SK-N-MC (cell line): Measurements from ENCODE around the gene SYCE3.
"Not testable (repeated sequence)": the region's sequence is repeated elsewhere in the genome, so short reads cannot be mapped to it uniquely, and the experiment has no call there.

Experiments used
- DNase-seq: peaks from one replicate; pipeline ENCODE4 v3.0.0-alpha.2; 2011; ENCODE audit warnings: low read depth, low spot score
- H3K27ac ChIP-seq: fragments of 200-600 bp; sonication (generic); 2 replicates; pipeline ENCODE4 v1.5.1; 2016; ENCODE audit warnings: mixed run types
- H3K36me3 ChIP-seq: fragments of 200-600 bp; sonication (generic); 2 replicates; pipeline ENCODE4 v1.6.1; 2017; ENCODE audit warnings: antibody characterized with exemption, low read length, mixed read lengths; ENCODE audit not compliant: insufficient read depth
- H3K4me3 ChIP-seq: fragments of 200-600 bp; sonication (generic); 2 replicates; pipeline ENCODE4 v1.5.1; 2016
- H3K9ac ChIP-seq: fragments of 200-600 bp; sonication (generic); 2 replicates; pipeline ENCODE4 v1.8.0; 2017; ENCODE audit warnings: mixed run types, mixed read lengths; ENCODE audit not compliant: insufficient read length
- H3K9me3 ChIP-seq: fragments of 200-600 bp; sonication (generic); 2 replicates; pipeline ENCODE4 v1.6.1; 2017; ENCODE audit warnings: low read depth, mild to moderate bottlenecking, antibody characterized with exemption, low read length, moderate library complexity, mixed read lengths
- EZH2 ChIP-seq: fragments of 200-600 bp; sonication (generic); IDR thresholded peaks from one replicate; pipeline ENCODE4 v1.6.1; 2017; ENCODE audit warnings: antibody characterized with exemption
- FOXP2 ChIP-seq: optimal IDR thresholded peaks from 2 replicates; pipeline ENCODE3; 2011; ENCODE audit warnings: mild to moderate bottlenecking, moderate library complexity; ENCODE audit not compliant: insufficient read depth; ENCODE audit errors: extremely low read length, control extremely low read depth
- POLR2AphosphoS5 ChIP-seq: IDR thresholded peaks from 2 replicates; pipeline ENCODE4 v1.6.1; 2012; ENCODE audit warnings: mild to moderate bottlenecking, low read depth, low read length, borderline replicate concordance

SYCE3 gene, protein sequence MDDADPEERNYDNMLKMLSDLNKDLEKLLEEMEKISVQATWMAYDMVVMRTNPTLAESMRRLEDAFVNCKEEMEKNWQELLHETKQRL

DNA sequence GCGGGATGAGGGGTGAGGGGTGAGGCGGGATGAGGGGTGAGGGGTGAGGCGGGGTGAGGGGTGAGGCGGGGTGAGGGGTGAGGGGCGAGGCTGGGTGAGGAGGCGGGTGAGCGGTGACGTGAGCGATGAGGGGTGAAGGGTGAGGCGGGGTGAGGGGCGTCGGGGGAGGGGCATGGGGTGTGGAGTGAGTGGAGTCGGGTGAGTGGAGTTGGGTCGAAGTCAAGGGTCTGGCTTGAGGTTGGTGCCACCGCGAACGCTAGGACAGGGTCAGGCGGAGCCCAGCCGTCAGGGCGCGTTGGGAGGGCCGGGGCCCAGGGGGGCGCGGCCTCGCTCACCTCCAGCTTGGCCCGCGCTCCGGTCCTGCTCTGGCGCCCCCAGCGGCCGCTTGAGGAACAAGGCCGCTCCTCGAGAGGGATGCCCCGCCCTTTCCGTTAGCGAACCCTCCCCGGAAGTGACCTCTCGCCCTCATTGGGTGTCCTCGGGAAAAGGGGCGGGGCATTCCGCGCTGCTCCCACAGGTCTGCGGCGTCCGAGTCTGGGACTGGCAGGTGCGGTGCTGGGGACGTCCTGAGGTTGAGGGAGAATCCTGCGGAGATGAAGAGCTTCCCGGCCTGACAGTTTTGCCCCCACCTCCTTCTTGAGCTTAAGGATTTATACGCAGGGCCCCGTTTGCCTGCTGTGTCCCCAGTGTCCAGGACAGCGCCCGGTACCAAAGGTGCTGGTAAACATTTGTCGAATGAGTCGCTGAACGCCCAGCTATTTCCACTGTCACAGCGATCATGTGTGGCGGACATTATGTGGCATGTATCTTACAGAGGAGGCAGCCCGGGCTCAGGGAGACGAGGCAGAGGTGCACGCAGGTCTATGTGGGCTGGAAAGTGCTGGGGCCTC is at the start of gene SYCE3:
Gene SYCE3 (minus strand): TSS at position 397 of the 890 bp plus-strand sequence. CDS start 6,514 bp downstream, outside the sequence.
- DNase-seq = peak; percentile 50
- TF ChIP-seq EZH2 = no peak
- TF ChIP-seq POLR2AphosphoS5 = peak; percentile 73
- no peak within 1 kb of the TSS for H3K27ac ChIP-seq
- H3K9me3 ChIP-seq = no peaks in the 10 kb centered on the region
- no peaks in the 10 kb centered on the region for H3K36me3 ChIP-seq
- peak within 1 kb of the TSS; percentile 89 for H3K4me3 ChIP-seq
- peak within 1 kb of the TSS; percentile 72 for H3K9ac ChIP-seq

- Histone ChIP-seq H3K9me3 (no peaks in the 10 kb centered on the region), H3K4me3 (no peak overlapping the region), H3K27ac (no peak overlapping the region), H3K9ac (no peak overlapping the region), H3K36me3 (no peaks in the 10 kb centered on the region)
- TF ChIP-seq EZH2 (no peak), FOXP2 (no peak), POLR2AphosphoS5 (no peak)
- no peak for DNase-seq
These were observed 49.4 kb upstream of the SYCE3 start for GRCh38 chr22:50612168-50612527.

GRCh38 chr22:50611341-50612060 is 48.8 kb upstream of the SYCE3 start:
- Histone ChIP-seq H3K9me3 (no peaks in the 10 kb centered on the region), H3K27ac (no peak overlapping the region), H3K4me3 (no peak overlapping the region), H3K9ac (no peak overlapping the region), H3K36me3 (no peaks in the 10 kb centered on the region)
- DNase-seq = no peak
- TF ChIP-seq POLR2AphosphoS5 = no peak
- TF ChIP-seq FOXP2 = no peak
- no peak for TF ChIP-seq EZH2

GRCh38 chr22:50610581-50610980 is 47.9 kb upstream of the SYCE3 start:
- H3K27ac ChIP-seq = no peak overlapping the region
- H3K36me3 ChIP-seq = no peaks in the 10 kb centered on the region
- H3K4me3 ChIP-seq = no peak overlapping the region
- TF ChIP-seq POLR2AphosphoS5 (no peak), FOXP2 (no peak)
- DNase-seq = no peak
- H3K9ac ChIP-seq = no peak overlapping the region
- H3K9me3 ChIP-seq = no peaks in the 10 kb centered on the region

GRCh38 chr22:50610041-50610451 is 47.3 kb upstream of the SYCE3 start:
- Histone ChIP-seq H3K36me3 (no peaks in the 10 kb centered on the region), H3K4me3 (no peak overlapping the region), H3K9ac (no peak overlapping the region), H3K27ac (no peak overlapping the region), H3K9me3 (no peaks in the 10 kb centered on the region)
- no peak for DNase-seq
- no peak for TF ChIP-seq POLR2AphosphoS5
- TF ChIP-seq FOXP2 = no peak
- TF ChIP-seq EZH2 = no peak

DNA sequence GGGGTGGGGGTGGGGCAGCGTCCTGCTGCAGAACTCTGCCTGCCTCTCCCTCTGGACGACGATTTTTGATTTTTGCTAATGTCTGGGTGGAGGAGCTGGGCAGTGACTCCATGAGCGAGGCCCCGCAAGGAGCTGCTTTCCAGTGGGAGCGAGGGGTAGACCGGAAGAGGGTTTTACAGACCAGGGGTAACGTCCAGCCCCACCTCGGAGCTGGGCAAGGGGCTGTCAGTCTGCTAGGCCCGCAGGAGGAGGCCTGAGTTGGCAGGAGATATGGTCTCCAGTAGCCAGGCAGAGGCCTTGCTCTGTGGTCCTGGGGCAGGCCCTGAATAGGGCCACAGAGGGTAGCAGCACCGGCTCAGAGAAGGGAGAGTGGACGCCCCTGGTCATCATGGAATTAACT is 46.9 kb upstream of the SYCE3 start:
- Histone ChIP-seq H3K4me3 (no peak overlapping the region), H3K9me3 (no peaks in the 10 kb centered on the region), H3K27ac (no peak overlapping the region), H3K9ac (no peak overlapping the region), H3K36me3 (no peaks in the 10 kb centered on the region)
- no peak for DNase-seq
- TF ChIP-seq POLR2AphosphoS5 = no peak
- TF ChIP-seq EZH2 = no peak
- no peak for TF ChIP-seq FOXP2

GRCh38 chr22:50608996-50609395 is 46.3 kb upstream of the SYCE3 start:
- no peak for DNase-seq
- H3K4me3 ChIP-seq = no peak overlapping the region
- no peak for TF ChIP-seq POLR2AphosphoS5
- no peak for TF ChIP-seq EZH2
- no peak for TF ChIP-seq FOXP2

GRCh38 chr22:50608058-50608840 is 45.5 kb upstream of the SYCE3 start:
- not testable (repeated sequence) for H3K27ac ChIP-seq, H3K9ac ChIP-seq, H3K4me3 ChIP-seq, H3K36me3 ChIP-seq, H3K9me3 ChIP-seq, DNase-seq

More at GRCh38 chr22:50608996-50609395, 46.3 kb upstream of the SYCE3 start:
- Histone ChIP-seq H3K27ac (no peak overlapping the region), H3K36me3 (no peaks in the 10 kb centered on the region), H3K9ac (no peak overlapping the region), H3K9me3 (no peaks in the 10 kb centered on the region)
